Measurements from ENCODE around the gene FAM156A.
"Not testable (repeated sequence)": the region's sequence is repeated elsewhere in the genome, so short reads cannot be mapped to it uniquely, and the experiment has no call there.

DNA sequence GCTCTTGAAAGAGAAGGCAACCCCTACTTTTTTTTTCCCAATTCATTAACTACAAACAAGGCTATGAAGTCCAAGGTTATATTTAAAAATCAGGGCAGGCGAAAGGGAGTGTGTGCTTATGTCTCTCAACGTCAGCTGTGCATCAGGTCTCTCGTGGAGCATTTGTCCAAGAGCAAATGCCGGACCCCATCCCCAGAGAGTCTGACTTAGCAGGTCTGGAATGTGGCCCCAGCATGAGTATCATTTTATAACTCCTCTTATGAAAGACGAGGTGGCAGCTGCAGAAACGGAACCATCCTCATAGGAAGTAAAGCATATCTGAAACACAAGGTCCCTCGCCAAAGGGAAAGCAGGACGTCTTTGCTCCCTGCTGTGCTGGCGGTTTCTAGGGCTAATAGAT, 44.6 kb downstream of the FAM156A start:
- not testable (repeated sequence) for TF ChIP-seq CTCF, EP300, POLR2A (IDR thresholded peaks at IDR 0.05)

Data from ovary (tissue), 3 donors.